ENCODE data around the gene CYBA.

CYBA gene

DNA sequence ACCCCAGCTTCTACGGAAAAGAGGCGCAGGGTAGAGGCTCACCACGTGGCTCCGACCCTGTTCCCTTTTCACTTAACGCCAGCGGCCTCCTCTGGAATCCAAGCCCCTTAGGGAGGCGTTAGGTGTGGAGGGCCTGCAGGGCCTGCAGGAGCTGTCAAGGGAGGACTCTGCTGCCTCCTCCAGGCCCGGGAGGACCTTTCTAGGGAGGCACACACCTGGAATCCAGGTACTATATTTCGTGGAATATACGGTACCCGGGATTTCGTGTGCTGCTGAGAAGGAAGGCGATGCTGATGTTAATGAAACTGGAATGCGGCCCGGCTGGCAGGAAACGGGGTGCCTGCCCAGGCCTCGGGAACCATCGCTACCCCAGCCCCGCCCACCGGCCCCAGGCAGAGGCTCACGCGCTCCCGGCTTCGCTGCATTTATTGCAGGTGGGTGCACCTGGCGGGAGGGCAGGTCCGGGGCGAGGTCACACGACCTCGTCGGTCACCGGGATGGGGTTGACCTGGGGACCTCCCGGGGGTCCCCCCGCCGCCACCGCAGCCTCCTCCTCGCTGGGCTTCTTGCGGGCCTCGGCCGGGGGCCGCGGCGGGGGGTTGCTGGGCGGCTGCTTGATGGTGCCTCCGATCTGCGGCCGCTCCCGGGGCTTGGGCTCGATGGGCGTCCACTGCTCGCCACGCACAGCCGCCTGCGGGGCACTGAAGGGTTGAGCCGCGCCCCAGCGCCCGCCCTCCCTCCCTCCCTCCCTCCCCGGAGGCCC is 7.8 kb downstream of the CYBA start:
- no peak for DNase-seq

DNA sequence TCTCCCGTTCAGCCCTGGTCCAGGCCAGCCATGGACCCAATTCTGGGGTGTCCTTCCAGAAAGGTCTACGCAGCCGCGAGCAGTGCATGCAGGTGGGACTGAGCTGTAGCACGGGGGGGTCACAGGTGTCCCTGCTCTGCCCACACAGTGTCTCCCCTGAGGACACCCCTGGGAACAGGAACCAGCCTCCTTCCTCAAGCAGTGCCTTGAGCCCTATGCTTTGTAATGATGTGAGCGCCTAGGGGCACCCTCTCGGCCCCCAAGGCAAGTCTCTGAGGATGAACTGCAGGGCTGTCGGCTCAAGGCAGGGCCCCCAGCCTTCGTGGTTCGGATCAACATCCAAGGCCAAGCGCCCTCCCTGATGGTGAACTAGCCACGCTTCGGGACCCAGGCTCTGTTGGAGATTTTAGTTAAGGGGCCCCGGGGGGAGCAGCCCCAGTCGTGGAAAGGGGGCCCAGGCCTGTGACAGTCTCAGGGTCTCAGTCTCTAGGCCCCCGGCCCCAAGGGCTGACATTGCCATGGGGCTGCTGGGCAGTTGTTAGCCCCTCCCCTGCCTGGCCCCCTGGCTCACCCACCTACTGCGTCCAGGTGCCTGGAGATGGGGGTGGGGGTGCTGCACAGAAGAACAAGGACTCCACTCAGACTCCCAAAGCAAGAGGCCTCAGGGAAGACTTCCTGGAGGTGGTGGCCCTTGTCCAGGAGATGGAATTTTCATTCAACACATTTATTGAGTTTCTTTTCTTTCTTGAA is 10.2 kb downstream of the CYBA start:
- DNase-seq, result no peak

DNA sequence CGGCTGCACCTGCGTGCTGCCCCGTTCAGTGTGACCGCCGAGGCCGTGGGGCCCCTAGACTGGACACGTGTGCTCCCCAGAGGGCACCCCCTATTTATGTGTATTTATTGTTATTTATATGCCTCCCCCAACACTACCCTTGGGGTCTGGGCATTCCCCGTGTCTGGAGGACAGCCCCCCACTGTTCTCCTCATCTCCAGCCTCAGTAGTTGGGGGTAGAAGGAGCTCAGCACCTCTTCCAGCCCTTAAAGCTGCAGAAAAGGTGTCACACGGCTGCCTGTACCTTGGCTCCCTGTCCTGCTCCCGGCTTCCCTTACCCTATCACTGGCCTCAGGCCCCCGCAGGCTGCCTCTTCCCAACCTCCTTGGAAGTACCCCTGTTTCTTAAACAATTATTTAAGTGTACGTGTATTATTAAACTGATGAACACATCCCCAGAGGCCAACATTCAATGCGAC is 10.8 kb downstream of the CYBA start:
- DNase-seq, result no peak

DNA sequence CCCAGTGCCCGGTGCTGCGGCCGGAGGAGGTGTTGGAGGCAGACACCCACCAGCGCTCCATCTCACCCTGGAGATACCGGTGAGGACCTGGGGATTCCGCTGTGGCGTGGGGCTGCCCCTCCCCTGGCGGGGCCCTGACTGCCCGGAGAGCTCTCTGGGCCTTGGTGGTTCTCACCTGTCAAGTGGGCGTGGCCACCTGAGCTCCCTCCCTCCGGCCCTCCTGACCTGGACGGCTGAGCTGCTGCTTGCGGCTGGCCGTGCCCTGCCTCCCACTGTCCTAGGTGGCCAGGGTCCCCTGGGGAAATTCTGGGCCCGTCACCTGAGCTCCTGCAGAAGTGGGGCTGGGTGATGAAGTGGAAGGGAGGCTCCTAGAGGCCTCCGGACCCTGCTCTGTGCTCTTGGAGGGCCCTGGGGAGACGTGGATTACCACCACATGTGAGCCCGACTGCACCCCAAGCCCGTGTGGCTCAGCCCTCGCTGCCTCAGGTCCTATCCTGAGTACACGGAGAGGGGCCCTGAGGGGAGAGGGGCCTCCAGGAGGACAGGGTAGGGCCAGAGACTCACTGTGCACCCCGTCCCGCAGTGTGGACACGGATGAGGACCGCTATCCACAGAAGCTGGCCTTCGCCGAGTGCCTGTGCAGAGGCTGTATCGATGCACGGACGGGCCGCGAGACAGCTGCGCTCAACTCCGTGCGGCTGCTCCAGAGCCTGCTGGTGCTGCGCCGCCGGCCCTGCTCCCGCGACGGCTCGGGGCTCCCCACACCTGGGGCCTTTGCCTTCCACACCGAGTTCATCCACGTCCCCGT is 11.4 kb downstream of the CYBA start:
- no peak for DNase-seq

DNA sequence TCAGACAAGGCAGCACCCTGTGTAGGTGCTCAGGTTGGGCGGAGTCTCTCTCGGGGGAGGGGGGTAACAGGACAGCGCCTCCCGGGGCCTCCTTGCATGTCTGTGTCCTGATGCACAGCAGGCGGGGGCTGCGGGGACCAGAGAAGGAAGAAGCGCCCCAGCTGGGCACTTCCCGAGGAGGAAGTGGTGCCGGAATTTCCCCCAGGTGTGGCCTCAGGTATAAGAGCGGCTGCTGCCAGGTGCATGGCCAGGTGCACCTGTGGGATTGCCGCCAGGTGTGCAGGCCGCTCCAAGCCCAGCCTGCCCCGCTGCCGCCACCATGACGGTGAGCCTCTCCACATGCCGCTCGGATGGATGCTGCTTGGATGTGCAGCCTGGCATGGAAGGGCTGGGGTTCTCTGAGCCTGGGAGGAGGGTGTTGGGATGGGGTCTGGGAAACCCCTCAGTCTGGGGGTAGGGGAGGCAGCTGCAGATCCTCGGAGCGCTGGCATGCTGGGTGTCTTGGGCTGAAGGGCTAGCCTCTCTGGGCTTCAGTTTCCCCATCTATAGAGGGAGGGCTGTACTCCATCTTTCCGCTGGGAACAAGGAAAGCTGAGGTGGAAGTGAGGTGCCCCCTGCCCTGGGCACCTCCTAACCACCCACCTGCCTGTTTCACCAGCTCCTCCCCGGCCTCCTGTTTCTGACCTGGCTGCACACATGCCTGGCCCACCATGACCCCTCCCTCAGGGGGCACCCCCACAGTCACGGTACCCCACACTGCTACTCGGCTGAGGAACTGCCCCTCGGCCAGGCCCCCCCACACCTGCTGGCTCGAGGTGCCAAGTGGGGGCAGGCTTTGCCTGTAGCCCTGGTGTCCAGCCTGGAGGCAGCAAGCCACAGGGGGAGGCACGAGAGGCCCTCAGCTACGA is 12.3 kb downstream of the CYBA start, which contains the start of gene IL17C:
TSS of gene IL17C (plus strand) at position 250 of the 908 bp plus-strand sequence. CDS start at position 320, 70 bp downstream.
- DNase-seq, result peak in 2 of 6 experiments; percentile 11 to 15

DNA sequence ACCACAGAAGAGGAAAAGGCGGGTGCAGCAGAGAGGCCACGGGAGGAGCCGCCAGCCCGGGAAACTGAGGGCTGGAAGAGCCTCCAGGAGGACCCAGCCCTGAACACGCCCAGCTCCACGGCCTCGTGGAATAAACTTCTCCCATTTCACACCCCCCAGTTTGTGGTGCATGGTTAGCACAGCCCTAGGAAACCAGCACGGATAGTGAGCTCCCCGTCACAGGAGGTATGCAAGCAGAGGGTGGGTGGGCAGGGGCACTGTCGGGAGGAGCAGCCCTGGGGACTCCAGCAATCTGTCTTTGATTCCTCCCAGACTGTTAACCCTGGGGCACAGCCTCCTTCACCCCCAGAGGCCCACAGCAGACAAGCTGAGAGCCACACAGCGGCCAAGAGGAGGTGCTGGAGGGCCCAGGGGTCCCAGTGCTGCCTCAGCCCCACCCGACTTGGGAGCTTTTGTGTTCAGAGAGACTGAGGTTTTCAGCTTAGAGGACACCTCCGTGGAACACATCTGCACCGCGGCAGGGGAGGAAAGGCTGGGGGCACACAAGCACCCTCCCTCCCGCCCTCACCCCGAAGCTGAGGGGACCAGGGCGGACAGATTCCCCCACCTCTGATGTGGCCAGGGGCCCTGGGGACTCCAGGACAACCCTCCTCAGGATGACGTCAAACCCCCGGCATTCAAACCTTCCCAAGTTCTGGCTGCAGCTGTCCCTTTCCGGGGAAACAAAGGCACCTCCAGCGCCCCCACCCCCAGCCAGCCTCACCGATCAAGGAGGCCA is 14.2 kb downstream of the CYBA start:
- no peak for DNase-seq

DNA sequence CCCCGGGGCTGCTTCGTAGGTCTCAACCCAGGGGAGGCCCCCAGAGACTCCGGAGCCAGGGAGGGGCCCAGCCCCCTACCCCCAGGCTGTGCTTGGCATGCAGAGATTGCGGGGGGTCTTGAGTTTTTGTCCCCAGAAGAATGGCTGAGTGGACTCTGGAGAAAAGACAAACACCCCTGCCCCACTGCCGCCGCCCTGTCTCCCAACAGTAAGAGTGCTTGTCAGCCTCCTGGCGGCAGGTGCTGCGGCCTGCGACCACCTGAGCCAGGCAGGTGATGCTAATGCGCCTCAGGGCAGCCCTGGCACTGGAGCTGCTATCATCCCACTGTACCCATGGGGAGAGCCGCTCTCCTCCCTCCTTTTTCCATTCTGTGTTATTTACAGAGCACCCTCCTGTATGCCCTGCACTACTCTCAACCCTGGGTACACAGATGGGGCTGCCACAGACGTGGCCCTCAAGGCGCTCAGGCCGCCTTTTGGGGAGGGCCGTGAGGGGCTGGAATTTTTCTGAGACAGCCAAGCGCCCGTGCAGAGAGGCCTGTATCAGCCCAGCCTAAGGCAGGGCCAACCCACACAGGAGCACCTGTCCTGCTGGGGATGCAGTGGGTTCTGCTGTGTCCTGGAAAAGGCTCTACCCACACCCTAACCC is 15.1 kb downstream of the CYBA start:
- no peak for DNase-seq

DNA sequence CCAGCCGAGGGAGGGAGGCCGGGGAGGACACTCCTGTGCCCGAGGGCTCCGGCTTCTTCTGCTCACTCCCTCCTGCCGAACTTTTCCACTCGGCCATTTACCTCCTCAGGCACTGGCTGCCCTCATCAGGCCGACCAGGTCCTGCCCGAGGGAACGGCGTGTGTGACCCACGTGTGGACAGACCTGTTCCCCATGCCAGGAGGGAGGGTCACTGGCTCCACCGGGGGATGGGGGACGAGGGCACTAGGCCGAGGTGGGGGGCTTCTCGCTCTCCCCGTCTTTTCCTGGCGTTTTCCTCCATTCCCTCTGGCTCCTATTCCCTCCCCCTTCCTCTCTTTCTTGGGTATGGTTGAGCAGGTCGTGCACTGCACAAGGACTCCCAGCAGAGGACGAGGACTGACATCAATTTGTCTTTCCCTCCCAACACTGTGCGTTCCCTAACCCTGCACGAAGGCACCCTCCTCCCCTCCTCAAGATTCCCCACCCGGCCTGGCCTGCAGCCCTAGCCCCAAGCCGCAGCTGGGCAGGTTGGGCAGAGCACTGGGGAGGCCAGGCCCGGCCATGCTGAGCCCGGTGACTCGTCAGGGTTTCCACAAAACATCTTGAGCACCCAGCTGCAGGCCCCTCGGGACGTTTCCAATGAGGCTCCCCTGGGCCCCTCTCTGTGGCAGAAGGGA is 15.7 kb downstream of the CYBA start:
- peak in 1 of 6 experiments; percentile 12 for DNase-seq

DNA sequence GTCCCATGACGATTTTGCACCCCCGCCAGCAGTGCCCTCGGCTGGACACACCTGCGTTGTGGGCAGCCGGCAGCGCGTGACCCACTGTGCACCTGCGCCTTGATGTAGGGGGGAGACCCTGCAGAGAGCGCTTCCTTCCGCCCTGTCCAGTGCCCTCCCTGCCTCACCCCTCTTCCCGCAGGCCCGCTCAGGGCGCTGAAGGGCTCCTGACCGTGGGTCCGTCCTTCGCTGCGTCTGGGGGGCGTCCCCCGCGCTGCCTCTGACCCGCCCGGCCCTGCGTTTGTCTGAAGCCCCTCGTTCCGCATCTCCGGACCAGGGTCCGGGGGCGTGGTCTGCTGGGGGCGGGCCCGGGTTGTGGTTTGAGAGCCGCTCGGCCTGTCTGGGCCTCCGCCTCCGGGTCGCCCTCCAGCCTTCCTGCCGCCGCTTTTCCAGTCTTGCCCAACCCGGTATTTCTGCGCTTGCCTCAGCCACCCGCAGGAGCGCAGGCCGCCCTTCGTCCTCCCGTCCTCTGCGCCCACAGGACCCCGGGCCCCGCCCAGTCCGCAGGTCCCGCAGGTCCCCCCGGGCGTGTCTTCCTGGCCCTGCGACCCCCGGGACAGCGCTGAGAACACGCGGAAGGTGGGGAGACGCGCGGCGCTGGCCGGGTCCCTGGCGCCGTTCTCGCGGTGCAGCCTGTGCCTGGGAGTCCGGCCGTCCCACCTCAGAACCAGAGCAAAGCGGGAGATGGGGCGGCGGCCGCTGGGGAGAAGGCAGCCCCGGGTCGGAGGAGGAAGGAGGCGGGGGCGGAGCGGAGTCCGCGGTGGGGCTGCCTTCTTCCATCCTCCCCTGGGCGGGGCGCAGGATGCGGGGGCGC is 16.5 kb downstream of the CYBA start:
- peak in 3 of 6 experiments; percentile 15 to 28 (median 19) for DNase-seq

DNA sequence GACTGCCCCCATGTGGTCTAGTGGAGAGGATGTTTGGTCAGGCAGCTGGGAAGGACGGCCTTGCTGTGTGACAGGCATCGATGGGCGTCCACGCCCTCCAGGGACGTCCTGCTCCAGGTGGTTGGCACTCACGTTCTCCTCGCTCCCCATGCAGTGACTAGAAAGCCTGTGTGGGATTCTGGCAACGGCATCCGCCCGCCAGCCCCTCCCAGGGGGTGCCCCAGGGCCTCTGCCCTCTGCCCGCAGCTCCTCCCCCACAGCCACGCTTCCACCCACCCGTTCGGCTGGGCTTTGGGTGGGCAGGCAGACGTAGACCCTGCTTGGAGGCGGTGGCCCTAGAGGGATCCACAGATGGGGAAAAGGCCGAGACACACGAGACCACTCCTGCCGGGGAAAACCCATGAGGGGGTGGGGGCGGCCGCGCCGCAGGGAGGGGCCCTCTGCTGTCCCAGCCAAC is 17.1 kb downstream of the CYBA start:
- no peak for DNase-seq

DNA sequence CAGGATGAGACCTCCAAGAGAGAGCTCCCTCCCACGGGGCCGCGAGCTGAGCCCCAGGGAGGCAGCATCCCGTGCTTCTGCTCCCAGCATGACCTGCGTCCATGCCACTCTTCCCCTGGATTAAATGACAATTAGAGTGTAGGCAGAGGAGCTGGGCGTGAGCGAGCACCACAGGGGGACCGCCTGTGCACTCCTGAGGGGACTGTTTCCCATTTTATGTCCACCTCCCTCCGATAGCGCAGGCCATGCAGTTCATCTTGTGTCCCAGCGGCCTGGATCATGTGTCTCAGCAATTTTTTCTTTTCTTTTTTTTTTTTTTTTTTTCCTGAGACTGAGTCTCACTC is 18.3 kb downstream of the CYBA start:
- no peak for DNase-seq

DNA sequence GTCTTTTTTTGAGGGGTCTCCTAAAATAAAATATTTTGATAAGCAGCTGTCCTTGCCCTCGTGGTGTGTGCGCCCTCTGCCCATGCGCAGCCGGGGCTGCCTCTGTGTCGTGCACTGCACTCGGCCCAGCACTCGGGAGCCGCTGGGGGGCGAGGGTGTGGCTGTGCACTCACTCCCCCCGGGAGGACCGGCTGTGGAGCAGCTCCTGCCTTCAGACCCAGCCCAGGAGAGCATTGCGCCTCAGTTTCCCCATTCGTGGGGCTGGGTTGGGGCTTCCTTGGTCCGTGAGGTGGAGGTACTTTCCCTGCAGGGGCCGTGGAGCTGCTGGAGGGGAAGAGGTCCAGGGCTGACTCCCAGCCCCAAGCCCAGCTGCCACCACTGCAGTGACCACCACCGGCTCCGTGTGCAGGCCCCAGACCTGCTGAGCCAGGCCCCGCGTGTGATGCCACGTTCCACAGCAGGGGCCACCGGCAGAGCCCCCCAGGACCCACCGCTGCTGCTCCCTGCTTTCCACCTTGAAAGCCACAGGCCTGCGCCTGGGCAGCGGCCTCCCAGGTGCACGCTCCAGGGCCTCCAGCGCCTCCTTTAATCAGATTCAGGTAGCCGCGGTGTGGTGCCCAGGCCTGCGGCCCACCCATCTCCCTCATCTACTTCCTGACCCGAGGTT is 18.8 kb downstream of the CYBA start:
- no peak for DNase-seq

DNA sequence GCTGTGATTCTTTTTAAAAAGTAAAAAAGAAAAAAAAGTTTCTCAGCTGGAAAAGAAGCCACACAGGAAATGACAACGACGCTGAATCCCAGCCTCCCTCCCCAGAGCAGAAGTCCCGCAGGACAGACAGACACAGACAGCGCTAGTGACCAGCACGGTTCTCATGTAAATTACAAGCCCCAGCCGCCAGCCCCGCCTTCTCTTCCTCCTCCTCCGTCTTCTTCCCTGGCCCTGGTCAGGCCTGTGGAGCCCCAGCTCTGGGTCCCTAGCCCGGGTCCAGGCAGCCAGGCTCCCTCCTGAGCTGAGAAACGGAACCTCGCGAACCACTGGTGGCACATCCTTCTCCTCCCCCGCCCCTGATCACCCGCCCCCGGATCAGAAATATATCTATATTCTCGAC is 19.5 kb downstream of the CYBA start:
- DNase-seq, result no peak

DNA sequence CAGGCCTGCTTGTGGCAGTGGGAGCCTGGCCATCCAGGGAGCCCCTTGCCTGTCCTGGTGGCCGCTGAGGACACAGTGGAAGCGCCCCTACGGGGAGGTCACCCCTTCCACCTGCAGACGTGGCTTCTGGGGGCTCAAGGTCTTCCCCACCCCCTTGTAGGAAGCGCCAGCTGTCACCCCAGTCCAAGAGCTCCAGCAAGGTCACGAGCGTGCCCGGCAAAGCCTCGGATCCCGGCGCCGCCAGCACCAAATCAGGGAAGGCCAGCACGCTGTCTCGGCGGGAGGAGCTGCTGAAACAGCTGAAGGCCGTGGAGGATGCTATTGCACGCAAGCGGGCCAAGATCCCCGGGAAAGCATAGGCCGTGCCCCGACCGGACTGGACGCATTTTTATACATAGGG is 19.9 kb downstream of the CYBA start:
- DNase-seq, result no peak

DNA sequence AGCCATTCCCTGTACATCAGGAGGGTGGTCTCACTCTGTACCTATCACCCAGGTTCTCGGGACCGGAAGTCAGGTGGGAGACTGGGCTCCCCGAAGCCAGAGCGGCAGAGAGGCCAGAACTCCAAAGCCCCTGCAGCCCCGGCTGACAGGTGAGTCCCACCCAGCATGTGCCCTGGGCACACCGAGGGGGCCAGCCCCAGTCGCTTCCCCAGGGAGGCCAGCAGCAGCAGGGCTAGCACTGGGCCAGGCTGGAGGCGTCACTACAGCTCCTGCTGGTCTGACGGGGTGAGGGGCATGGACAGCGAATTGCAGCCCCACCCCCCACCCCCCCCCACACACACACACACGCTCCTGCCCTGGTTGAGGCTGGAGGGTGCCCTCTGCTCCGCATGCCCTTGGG is 20.4 kb downstream of the CYBA start:
- DNase-seq, result no peak

DNA sequence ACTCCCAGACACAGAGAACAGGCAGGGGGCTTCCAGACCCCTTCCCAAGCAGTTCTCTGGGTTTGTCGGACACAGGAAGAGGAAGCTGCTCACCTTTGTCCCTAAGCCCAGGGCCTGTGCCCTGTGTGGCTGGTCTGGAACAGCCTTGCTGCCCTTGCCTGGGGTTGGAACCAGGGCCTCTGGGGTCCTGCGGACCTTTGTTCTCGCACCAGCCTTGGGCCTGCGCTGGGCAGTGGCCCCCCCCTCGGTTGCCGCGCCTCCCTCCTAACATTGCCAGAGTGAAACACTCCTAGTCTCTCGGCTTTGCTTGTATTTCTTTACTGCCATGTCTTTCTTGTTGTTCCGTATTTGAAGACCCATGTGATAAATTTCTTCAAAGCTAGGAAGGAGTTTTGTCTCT is 21.0 kb downstream of the CYBA start:
- DNase-seq, result no peak

DNA sequence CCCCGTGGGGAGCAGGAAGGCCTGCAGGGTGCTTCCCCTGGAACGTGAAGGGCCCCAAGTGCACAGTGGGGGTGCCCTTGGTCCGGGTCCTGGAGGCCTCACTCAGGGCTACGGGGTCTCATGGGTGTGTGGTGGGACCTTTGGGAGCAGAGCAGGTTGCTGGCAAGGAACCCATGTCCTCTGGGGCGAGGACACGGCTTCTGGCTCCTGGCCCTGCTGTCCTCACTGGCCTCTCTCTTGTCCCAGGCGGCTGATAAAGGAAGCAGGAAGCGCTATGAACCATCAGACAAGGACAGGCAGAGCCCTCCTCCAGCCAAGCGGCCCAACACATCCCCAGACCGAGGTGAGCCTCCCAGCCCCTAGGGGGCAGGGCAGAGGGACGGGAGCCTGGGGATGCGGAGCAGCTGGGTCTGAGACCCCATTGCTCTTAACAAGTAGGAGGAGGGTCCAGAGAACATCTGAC is 22.3 kb downstream of the CYBA start:
- no peak for DNase-seq

All from stimulated activated naive CD4-positive, alpha-beta T cell (primary cell).